Body of pancreas (tissue), 4 donors: ENCODE data around the gene LOXL4.

Source experiments
- POLR2A ChIP-seq, 3 donors: fragments of 450-650 bp; IDR thresholded peaks; one replicate each; pipeline ENCODE4 v1.6.1; 2016; ENCODE audit warnings: antibody characterized with exemption in 3 of 3, mild to moderate bottlenecking in 2 of 3
- TF ChIP-seq, protein P1 (sequence below), 7 experiments: fragments of 450-650 bp in 4 of 7; fragments of 200-600 bp in 3 of 7; sonication (generic) in 3 of 7; IDR thresholded peaks; one replicate each; pipeline ENCODE4 v1.5.1; 2016 to 2019; ENCODE audit warnings: antibody characterized with exemption in 7 of 7

DNA sequence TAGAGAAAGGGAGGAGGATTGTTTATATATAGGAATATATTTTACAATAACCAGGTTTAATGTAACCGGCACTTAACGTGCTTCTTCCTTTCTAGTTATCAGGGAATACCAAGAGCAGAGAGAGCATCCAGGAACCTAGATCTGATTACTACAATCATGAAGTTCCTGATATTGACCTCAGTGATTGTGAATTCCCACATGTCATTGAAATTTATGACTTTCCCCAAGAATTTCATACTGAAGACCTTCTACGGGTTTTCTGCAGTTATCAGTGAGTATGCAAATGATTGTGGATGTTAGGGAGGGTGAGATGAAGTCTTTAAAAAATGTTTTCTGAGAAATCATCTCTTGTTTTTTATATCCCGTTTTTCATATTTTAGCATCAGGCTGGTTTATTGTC is 36.6 kb downstream of the LOXL4 start:
- TF ChIP-seq, protein P1, sequence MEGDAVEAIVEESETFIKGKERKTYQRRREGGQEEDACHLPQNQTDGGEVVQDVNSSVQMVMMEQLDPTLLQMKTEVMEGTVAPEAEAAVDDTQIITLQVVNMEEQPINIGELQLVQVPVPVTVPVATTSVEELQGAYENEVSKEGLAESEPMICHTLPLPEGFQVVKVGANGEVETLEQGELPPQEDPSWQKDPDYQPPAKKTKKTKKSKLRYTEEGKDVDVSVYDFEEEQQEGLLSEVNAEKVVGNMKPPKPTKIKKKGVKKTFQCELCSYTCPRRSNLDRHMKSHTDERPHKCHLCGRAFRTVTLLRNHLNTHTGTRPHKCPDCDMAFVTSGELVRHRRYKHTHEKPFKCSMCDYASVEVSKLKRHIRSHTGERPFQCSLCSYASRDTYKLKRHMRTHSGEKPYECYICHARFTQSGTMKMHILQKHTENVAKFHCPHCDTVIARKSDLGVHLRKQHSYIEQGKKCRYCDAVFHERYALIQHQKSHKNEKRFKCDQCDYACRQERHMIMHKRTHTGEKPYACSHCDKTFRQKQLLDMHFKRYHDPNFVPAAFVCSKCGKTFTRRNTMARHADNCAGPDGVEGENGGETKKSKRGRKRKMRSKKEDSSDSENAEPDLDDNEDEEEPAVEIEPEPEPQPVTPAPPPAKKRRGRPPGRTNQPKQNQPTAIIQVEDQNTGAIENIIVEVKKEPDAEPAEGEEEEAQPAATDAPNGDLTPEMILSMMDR (IDR thresholded peaks at IDR 0.05): no peak
- no peak for TF ChIP-seq POLR2A (IDR thresholded peaks at IDR 0.05)
